Fibroblast of the aortic adventitia (primary cell): Measurements from ENCODE around the gene ZNHIT1. TPM values are rescaled to one million over a fixed set of nuclear protein-coding genes. Genes with fewer than 3 reads are reported as not detected.

Experiments
- DNase-seq: peaks from one replicate; pipeline ENCODE4 v3.0.0-alpha.2; 2010; ENCODE audit warnings: low read depth
- H3K4me3 ChIP-seq: 2 replicates; pipeline ENCODE4 v1.5.1; 2011; ENCODE audit warnings: low read depth, mild to moderate bottlenecking, control low read depth, low read length, moderate library complexity
- total RNA-seq: library from RNA; depleted of rRNA; stranded (reverse); fragments of >200 nt; gene quantifications from 2 replicates; pipeline ENCODE4 v1.2.3, GENCODE V29; 2012; ENCODE audit warnings: low replicate concordance
- TF ChIP-seq, protein P1 (sequence below): IDR thresholded peaks from 2 replicates; pipeline ENCODE4 v1.5.1; 2011; ENCODE audit warnings: mild to moderate bottlenecking, low read length, control low read depth, inconsistent platforms; ENCODE audit not compliant: insufficient read depth

Gene ZNHIT1
- total RNA-seq, 1 donor = 75.6 TPM

GRCh38 chr7:101216860-101217387 is 1.0 kb upstream of the ZNHIT1 start:
- peak; percentile 17 for DNase-seq
- peak overlapping the region; percentile 88 for H3K4me3 ChIP-seq
- TF ChIP-seq, protein P1, sequence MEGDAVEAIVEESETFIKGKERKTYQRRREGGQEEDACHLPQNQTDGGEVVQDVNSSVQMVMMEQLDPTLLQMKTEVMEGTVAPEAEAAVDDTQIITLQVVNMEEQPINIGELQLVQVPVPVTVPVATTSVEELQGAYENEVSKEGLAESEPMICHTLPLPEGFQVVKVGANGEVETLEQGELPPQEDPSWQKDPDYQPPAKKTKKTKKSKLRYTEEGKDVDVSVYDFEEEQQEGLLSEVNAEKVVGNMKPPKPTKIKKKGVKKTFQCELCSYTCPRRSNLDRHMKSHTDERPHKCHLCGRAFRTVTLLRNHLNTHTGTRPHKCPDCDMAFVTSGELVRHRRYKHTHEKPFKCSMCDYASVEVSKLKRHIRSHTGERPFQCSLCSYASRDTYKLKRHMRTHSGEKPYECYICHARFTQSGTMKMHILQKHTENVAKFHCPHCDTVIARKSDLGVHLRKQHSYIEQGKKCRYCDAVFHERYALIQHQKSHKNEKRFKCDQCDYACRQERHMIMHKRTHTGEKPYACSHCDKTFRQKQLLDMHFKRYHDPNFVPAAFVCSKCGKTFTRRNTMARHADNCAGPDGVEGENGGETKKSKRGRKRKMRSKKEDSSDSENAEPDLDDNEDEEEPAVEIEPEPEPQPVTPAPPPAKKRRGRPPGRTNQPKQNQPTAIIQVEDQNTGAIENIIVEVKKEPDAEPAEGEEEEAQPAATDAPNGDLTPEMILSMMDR = no peak

DNA sequence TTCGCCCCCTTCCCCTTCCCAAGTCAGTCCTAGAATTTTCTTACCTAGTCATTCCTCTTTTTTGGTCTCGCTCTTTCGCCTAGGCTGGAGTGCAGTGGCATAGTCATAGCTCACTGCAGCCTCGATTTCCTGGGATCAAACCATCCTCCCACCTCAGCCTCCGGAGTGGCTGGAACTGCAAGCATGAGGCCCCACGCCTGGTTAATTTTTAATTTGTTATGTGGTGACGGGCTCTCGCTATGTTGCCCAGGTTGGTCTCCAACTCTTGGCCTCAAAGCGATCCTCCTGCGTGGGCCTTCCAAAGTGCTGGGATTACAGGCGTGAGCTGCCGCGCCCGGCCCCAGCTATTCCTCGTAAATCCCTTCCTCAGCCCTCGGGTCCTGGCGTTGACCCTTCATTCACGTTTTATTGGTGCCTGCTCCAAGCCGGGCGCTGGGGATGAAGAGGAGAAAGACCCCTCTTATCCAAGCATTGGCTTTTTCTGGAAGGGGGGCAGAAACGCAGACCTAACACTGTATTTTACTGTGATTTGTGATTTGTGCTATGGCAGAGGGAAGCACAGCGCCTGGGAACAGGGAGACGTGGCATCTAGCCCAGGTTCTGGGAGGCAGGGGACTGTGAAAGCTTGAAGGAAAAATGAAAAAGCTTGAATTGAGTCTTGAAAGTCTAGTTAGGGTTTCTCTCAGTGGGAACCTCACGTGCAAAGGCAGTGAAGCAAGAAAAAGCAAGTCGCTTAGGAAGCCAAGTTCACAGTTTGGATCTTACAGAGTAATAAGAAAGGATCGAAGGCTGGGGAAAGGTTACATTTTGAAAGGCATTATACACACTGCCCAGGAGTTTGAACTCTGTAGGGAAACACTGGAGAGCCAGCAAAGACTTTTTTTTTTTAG is 516 bp downstream of the ZNHIT1 start:
- TF ChIP-seq, protein P1 = no peak
- DNase-seq = peak; percentile 25
- peak overlapping the region; percentile 78 for H3K4me3 ChIP-seq

GRCh38 chr7:101220295-101220694 is 2.3 kb downstream of the ZNHIT1 start:
- TF ChIP-seq, protein P1 = no peak
- H3K4me3 ChIP-seq = no peak overlapping the region

DNA sequence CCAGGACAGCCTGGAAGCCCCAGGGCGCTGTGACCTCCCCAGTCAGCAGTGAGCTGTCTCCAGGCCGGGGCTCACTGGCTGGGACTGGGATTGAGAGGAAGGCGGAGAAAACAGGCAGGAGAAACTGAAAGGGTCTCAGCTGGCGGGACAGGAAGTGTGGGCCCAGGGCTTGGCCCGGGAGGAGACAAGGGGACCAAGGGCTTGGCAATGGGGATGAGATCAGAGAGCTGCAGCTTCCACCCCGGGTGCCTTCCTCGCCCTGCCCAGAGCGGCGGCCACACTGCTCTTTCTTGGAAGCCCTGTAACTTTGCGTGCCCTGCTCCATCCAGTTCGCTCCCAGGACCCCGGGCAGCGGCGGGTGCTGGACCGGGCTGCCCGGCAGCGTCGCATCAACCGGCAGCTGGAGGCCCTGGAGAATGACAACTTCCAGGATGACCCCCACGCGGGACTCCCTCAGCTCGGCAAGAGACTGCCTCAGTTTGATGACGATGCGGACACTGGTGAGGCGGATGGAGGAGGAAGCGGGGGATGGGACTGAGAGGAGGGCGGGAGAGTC is 4.4 kb downstream of the ZNHIT1 start:
- TF ChIP-seq, protein P1 = no peak
- no peak overlapping the region for H3K4me3 ChIP-seq
- DNase-seq = no peak

More at GRCh38 chr7:101220295-101220694, 2.3 kb downstream of the ZNHIT1 start:
- no peak for DNase-seq

GRCh38 chr7:101223528-101223927 is 5.6 kb downstream of the ZNHIT1 start:
- no peak for DNase-seq
- no peak overlapping the region for H3K4me3 ChIP-seq
- TF ChIP-seq, protein P1 = no peak

DNA sequence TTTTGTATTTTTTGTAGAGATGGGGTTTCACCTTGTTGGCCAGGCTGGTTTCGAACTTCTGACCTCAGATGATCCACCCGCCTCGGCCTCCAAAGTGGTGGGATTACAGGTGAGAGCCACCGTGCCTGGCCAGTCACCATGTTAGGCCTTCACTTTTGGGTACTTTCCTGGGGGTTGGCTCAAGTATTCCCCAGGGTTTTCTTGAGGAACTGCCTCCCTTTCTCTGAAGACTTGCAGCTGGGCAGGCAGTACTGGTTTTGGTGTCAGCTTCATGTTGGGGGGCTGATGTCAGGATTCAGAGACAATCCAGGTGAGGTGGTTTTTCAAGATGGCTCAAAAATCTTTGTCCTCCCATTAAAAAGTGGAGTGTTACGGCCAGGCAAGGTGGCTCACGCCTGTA is 7.7 kb downstream of the ZNHIT1 start:
- TF ChIP-seq, protein P1 = no peak
- DNase-seq = no peak

More for the DNA sequence above, 7.7 kb downstream of the ZNHIT1 start:
- no peak overlapping the region for H3K4me3 ChIP-seq
